Hepatocyte (in vitro differentiated cells): ENCODE measurements around the gene BACH2. TPM values are rescaled to one million over a fixed set of nuclear protein-coding genes. Genes with fewer than 3 reads are reported as not detected.
A peak's percentile ranks its signal among the peaks of the same experiment; 100 is the strongest.

Experiments used
- DNase-seq: peaks from one replicate; pipeline ENCODE4 v3.0.0-alpha.2; 2016; ENCODE audit warnings: low spot score
- H2AFZ ChIP-seq: fragments of 200-600 bp; sonication (generic); 2 replicates; pipeline ENCODE4 v1.6.0; 2016; ENCODE audit warnings: antibody characterized with exemption, mild to moderate bottlenecking
- H3K27ac ChIP-seq: fragments of 200-600 bp; sonication (generic); 2 replicates; pipeline ENCODE4 v1.5.1; 2016; ENCODE audit warnings: mild to moderate bottlenecking
- H3K27me3 ChIP-seq: fragments of 200-600 bp; sonication (generic); 2 replicates; pipeline ENCODE4 v1.6.1; 2016
- H3K36me3 ChIP-seq: fragments of 200-600 bp; sonication (generic); replicated peaks from 2 replicates; pipeline ENCODE4 v1.5.1; 2016; ENCODE audit warnings: low read depth; ENCODE audit not compliant: insufficient read depth
- H3K4me1 ChIP-seq: fragments of 200-600 bp; sonication (generic); 2 replicates; pipeline ENCODE4 v1.5.1; 2016; ENCODE audit warnings: mild to moderate bottlenecking, moderate library complexity; ENCODE audit not compliant: insufficient read depth
- H3K4me2 ChIP-seq: fragments of 200-600 bp; sonication (generic); 2 replicates; pipeline ENCODE4 v1.6.0; 2016
- H3K4me3 ChIP-seq: fragments of 200-600 bp; sonication (generic); 2 replicates; pipeline ENCODE4 v1.5.1; 2016; ENCODE audit warnings: mild to moderate bottlenecking
- H3K79me2 ChIP-seq: fragments of 200-600 bp; sonication (generic); 2 replicates; pipeline ENCODE4 v1.6.0; 2017; ENCODE audit warnings: mild to moderate bottlenecking
- H3K9me2 ChIP-seq: fragments of 200-600 bp; sonication (generic); replicated peaks from 2 replicates; pipeline ENCODE4 v1.6.0; 2017; ENCODE audit warnings: mild to moderate bottlenecking; ENCODE audit not compliant: insufficient read depth
- H3K9me3 ChIP-seq: fragments of 200-600 bp; sonication (generic); 2 replicates; pipeline ENCODE4 v1.5.1; 2016; ENCODE audit warnings: low read depth, mild to moderate bottlenecking
- H4K20me1 ChIP-seq: fragments of 200-600 bp; sonication (generic); 2 replicates; pipeline ENCODE4 v1.6.0; 2016; ENCODE audit warnings: mild to moderate bottlenecking; ENCODE audit not compliant: insufficient read depth, poor library complexity, severe bottlenecking
- CTCF ChIP-seq: fragments of 200-600 bp; sonication (generic); IDR thresholded peaks from 2 replicates; pipeline ENCODE4 v1.5.1; 2016; ENCODE audit warnings: antibody characterized with exemption, mild to moderate bottlenecking; ENCODE audit not compliant: poor library complexity
- EZH2 ChIP-seq: fragments of 200-600 bp; sonication (generic); IDR thresholded peaks from 2 replicates; pipeline ENCODE4 v1.6.1; 2016; ENCODE audit warnings: antibody characterized with exemption, mild to moderate bottlenecking, borderline replicate concordance
- EZH2phosphoT487 ChIP-seq: fragments of 200-600 bp; sonication (generic); IDR thresholded peaks from one replicate; pipeline ENCODE4 v1.6.1; 2018; ENCODE audit warnings: antibody characterized with exemption, mild to moderate bottlenecking, low read depth, moderate library complexity; ENCODE audit not compliant: unreplicated experiment, severe bottlenecking
- WGBS: methylation state at CpG from one replicate; pipeline ENCODE4 v1.1.6; 2016; ENCODE audit warnings: low lambda C conversion rate; ENCODE audit errors: missing lambda C conversion rate; 5-methylcytosine and 5-hydroxymethylcytosine counted together
- polyA plus RNA-seq: library from polyadenylated mRNA; unstranded; fragments of >200 nt; fragmentation: Nextera tagmentation; extraction: Ambion mirVana; gene quantifications from 2 replicates; pipeline ENCODE4 v1.2.1, GENCODE V29; 2016
- total RNA-seq: library from RNA; depleted of rRNA; stranded (reverse); fragments of >200 nt; gene quantifications from 2 replicates; pipeline ENCODE4 v1.2.3, GENCODE V29; 2014

Gene BACH2
- total RNA-seq (2.3 and 7.1 TPM in 2 replicates), polyA plus RNA-seq (2.6 and 3.5 TPM in 2 replicates)

DNA sequence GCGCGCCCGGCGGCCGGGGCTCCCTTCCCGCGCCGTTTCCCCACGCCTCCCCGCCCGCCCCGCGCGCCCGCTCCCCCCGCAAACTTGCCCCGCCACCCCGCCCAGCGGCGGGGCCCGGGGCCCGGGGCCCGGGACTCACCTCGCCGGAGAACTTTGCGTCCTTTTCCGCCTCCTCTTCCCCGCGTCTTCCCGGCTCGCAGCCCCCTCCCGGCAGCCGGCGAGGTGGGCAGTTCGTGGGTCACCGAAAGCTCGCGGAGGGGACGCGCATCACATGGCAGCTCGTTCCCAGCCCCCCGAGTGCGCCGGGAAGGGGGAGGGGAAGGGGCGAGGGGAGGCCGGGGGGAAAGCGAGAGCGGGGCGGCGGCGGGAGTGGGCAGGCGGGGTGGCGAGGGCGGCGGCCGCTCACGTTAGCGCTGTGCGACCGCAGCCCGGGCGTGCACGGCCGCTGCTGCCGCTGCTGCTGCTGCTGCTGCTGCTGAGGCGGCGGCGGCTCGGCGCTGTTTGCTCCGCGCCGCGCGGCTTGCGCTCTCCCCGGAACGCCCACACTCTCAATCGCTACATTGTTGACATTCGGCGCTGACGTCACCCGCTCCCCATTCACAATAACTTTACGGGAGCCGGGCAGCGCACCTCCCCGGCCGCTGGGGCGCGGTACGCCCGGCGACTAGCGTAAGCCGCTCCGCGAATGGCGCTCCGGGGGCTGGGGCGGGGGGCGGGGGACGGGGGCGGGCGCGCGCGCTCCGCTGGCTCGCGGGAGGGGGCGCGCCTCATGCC, at the start of gene BACH2:
BACH2 (minus strand) TSS at position 503 of the 774 bp plus-strand sequence. CDS start 287,999 bp downstream, outside the sequence.
- H3K79me2 ChIP-seq: peaks cover 5% of the 10 kb centered on the region
- no peaks in the 10 kb centered on the region for H3K9me2 ChIP-seq
- H3K4me1 ChIP-seq: no peaks in the 10 kb centered on the region
- WGBS: under 1% methylated on average over 29 of the region's 112 CpGs
- peaks cover 57% of the 10 kb centered on the region for H3K27me3 ChIP-seq
- peak; percentile 97 for DNase-seq
- H3K9me3 ChIP-seq: no peaks in the 10 kb centered on the region
- peak within 1 kb of the TSS; percentile 93 for H2AFZ ChIP-seq
- no peaks in the 10 kb centered on the region for H3K36me3 ChIP-seq
- TF ChIP-seq EZH2phosphoT487 (no peak), EZH2 (no peak), CTCF (no peak)
- peak within 1 kb of the TSS; percentile 84 for H3K27ac ChIP-seq
- H3K4me3 ChIP-seq: peak within 1 kb of the TSS; percentile 96
- H3K4me2 ChIP-seq: peak within 1 kb of the TSS; percentile 95
- H4K20me1 ChIP-seq: no peaks in the 10 kb centered on the region

GRCh38 chr6:90343576-90343975, 46.9 kb upstream of the BACH2 start:
- H3K27me3 ChIP-seq: peaks cover 23% of the 10 kb centered on the region
- no peaks in the 10 kb centered on the region for H4K20me1 ChIP-seq
- H3K4me2 ChIP-seq: no peak overlapping the region
- H3K79me2 ChIP-seq: no peaks in the 10 kb centered on the region
- no peaks in the 10 kb centered on the region for H3K4me1 ChIP-seq
- H3K36me3 ChIP-seq: no peaks in the 10 kb centered on the region
- H3K9me2 ChIP-seq: no peaks in the 10 kb centered on the region
- DNase-seq: peak; percentile 11
- no peak overlapping the region for H3K27ac ChIP-seq
- no peak overlapping the region for H3K4me3 ChIP-seq
- H2AFZ ChIP-seq: no peak overlapping the region
- 61% methylated on average over 5 of the region's 5 CpGs for WGBS
- no peak for TF ChIP-seq EZH2phosphoT487
- no peak for TF ChIP-seq CTCF
- TF ChIP-seq EZH2: no peak
- no peaks in the 10 kb centered on the region for H3K9me3 ChIP-seq

- Histone ChIP-seq H4K20me1 (no peaks in the 10 kb centered on the region), H2AFZ (no peak overlapping the region), H3K27me3 (no peaks in the 10 kb centered on the region), H3K4me1 (no peaks in the 10 kb centered on the region), H3K4me3 (no peak overlapping the region), H3K9me2 (no peaks in the 10 kb centered on the region), H3K79me2 (no peaks in the 10 kb centered on the region), H3K27ac (no peak overlapping the region), H3K9me3 (no peaks in the 10 kb centered on the region), H3K36me3 (no peaks in the 10 kb centered on the region), H3K4me2 (no peak overlapping the region)
- no peak for DNase-seq
- TF ChIP-seq CTCF: no peak
- TF ChIP-seq EZH2phosphoT487: no peak
- TF ChIP-seq EZH2: no peak
- 92% methylated on average over 1 of the region's 1 CpG for WGBS
These were observed 41.8 kb upstream of the BACH2 start for GRCh38 chr6:90338409-90338808.
